Hair follicle dermal papilla cell (primary cell): Measurements from ENCODE around the gene ZNF655. TPM values are rescaled to one million over a fixed set of nuclear protein-coding genes. Genes with fewer than 3 reads are reported as not detected.

Source experiments
- total RNA-seq: library from RNA; depleted of rRNA; stranded (reverse); fragments of >200 nt; gene quantifications from 2 replicates; pipeline ENCODE4 v1.2.3, GENCODE V29; 2012

Gene ZNF655, protein sequence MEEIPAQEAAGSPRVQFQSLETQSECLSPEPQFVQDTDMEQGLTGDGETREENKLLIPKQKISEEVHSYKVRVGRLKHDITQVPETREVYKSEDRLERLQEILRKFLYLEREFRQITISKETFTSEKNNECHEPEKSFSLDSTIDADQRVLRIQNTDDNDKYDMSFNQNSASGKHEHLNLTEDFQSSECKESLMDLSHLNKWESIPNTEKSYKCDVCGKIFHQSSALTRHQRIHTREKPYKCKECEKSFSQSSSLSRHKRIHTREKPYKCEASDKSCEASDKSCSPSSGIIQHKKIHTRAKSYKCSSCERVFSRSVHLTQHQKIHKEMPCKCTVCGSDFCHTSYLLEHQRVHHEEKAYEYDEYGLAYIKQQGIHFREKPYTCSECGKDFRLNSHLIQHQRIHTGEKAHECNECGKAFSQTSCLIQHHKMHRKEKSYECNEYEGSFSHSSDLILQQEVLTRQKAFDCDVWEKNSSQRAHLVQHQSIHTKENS
- total RNA-seq = 77.0 and 99.6 TPM in 2 replicates

DNA sequence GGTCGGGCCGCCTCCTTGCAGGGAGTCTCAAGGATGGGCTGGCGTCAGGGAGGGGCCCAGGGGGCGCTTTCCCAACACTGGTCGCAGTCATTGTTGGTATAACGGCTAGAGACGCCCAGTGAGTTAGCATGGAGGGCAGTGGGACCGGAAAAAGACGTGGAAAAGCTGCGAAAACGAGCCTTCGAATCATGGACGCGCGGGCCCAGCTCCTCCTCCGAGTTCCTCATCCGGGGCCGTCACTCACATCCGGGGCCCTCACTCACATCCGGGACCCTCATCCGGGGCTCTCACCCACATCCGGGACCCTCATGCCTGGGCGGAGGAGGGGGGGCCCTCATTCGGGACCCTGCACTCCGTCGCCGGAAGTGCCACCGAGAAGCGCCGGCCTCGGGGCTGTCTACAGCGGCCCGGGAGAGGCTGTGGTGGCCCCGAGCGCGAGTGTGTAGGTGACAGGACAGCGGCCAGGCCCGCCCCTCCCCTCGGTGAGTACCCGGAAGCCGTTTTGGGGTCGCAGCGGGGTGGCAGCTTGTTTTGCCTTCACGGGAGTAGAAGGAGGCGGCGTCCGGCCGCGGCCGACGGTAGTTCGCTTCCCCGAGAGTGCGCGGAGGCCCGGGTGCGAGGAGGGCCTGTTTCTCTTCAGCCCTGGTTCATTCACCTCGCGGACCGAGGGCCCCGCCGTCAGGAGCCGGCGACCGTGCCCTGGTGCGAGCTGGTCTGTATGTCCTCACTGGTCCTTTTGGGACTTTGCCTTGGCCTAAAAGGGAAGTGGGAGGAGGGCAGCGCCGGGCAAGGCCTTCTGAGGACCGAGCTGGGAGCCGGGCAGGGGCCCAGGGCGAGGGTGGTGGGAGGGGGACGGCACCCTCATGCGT lies at the start of gene ZNF655:
Gene ZNF655 (plus strand): TSS at position 337 of the 869 bp plus-strand sequence. CDS start 1,918 bp downstream, outside the sequence.

DNA sequence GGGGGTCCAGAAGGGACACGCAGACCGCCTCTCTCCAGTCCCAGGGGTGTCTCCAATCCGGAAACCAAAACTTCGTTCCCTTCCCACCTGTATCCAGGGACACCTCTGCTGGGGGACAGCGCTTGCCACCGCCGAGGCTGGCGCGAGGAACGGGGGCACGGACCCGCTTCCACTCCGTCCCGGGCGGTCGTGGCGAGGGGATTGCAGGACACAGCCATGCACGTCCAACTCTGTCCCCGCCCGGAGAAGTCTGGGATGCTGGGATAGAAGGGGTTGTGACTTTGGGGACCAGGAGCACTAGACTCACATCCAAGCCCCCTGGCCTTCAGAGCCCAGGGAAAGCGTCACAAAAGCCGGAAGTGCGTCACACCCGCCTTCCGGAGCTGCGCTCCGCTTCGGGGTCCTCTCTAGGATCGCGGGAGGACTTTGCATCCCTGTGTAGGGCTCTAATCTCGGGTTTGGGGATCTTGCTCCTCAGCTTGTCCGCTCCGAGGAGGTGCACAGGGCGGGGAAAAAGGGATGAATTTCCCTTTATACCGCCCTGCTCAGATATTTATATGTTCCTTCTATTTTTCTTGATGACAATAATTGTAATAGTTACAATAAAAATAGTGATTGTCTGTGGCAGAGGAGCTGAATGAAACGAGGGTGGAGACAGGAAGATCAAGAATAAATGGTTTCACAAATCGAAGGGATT lies 6.5 kb upstream of the ZNF655 start, which contains the start of gene FAM200A:
Gene FAM200A (minus strand): TSS at position 348 of the 697 bp plus-strand sequence. CDS start 3,707 bp downstream, outside the sequence.

DNA sequence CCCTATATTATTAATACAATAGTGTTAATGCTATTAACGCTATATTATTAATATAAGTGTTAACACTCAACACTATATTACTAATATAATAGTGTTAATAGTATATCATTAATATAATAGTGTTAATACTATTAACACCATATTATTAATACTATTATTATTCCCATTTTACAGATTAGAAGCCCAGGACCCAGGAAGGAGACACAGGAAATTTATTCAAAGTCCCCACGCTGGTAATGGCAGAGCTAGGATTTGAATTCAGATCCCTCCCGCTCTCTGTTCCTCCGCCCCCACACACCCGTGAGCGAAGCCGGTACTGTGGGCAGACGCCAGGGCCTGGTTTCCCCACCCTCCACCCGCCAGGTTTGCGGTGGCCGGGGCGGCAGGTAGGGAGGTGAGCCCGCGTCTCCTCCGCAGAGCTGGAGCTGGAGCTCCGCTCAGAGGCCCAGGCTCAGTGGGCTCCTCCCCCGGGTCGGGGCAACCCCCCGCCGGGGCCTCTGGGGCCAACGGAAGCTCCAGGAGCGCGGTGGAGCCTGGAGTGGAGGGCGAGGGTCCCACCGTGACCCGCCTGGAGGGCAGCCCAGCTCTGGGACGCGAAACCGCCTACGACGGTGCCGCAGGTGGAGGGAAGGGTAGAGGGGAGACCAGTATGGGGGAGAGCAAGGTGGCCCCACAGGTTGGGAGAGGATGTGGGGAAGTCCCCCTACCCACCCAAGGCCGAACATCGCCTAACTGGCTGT lies 39.5 kb downstream of the ZNF655 start, which contains the start of gene TMEM225B:
Gene TMEM225B (plus strand): TSS at position 506 of the 740 bp plus-strand sequence. CDS start 6,122 bp downstream, outside the sequence.

DNA sequence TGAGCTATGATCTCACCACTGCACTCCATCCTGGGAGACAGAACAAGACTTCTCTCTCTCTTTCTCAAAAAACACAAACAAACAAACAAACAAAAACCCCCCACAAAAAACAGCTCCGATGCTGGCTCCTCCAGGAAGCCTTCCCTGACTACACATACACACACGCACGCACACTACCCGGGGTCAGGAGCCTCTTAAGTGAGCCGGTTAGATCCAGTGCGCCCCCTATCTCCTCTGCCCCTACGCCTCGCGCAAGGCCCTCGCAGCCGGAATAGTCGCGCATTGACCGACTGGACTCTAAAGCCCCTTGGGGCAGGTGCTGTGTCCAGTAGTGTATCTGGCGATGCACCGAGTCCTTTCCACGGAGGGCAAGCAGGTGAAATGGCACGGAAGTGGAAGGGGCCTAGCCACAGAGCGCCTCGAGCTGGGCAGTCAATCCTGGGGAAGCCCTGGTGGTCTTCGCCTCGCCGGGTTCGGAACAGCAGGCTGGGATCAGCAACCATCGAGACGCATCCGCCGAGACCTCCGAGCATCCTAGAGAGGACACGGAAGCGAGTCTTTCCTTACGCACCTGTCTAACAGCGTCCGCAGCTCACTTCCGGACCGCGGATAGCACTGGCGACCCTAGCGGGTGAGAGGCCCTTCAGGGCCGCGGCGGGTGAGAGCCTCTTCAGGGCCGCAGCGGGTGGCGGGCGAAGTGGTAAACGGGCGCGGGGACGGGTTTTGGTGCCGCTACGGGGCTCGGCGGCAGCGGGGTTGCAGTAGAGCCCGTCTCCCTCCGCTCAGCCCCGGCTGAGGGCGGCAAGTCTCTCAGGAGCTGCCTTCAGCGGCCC lies 58.1 kb downstream of the ZNF655 start, which contains the start of gene ZSCAN25:
Gene ZSCAN25 (plus strand): TSS at position 588 of the 833 bp plus-strand sequence. CDS start 2,661 bp downstream, outside the sequence.

Other genes starting within 250 kb of the ZNF655 start
- gene ARPC1A, start 232.7 kb upstream of the ZNF655 start, total RNA-seq = 111 and 113 TPM in 2 replicates
- gene ARPC1B, start 183.9 kb upstream of the ZNF655 start, total RNA-seq = 201 and 336 TPM in 2 replicates
- 35.5 and 47.0 TPM in 2 replicates for gene PDAP1, start 150.0 kb upstream of the ZNF655 start, total RNA-seq
- 47.7 and 72.7 TPM in 2 replicates for gene BUD31, start 149.7 kb upstream of the ZNF655 start, total RNA-seq
- gene PTCD1, start 119.8 kb upstream of the ZNF655 start, total RNA-seq = 6.7 and 7.0 TPM in 2 replicates
- gene CPSF4, start 119.7 kb upstream of the ZNF655 start, total RNA-seq = 32.3 and 32.7 TPM in 2 replicates
- 200 and 378 TPM in 2 replicates for gene ATP5MF, start 92.5 kb upstream of the ZNF655 start, total RNA-seq
- gene ZNF789, start 85.8 kb upstream of the ZNF655 start, total RNA-seq = 5.3 and 6.5 TPM in 2 replicates
- 33.9 and 48.3 TPM in 2 replicates for gene ZNF394, start 58.4 kb upstream of the ZNF655 start, total RNA-seq
- gene ZKSCAN5, start 54.0 kb upstream of the ZNF655 start, total RNA-seq = 14.2 and 14.6 TPM in 2 replicates
- gene FAM200A, start 6.5 kb upstream of the ZNF655 start, total RNA-seq = 4.2 and 5.5 TPM in 2 replicates
- 1.5 and 1.6 TPM in 2 replicates for gene TMEM225B, start 39.6 kb downstream of the ZNF655 start, total RNA-seq
- 14.0 and 22.6 TPM in 2 replicates for gene ZSCAN25, start 58.3 kb downstream of the ZNF655 start, total RNA-seq
- gene CYP3A5, start 121.4 kb downstream of the ZNF655 start, total RNA-seq = 0.32 TPM in 1 of 2 replicates, not detected in the other
- gene CYP3A7, start 176.6 kb downstream of the ZNF655 start, total RNA-seq = not detected in 2 replicates
- not detected in 2 replicates for gene CYP3A4, start 225.5 kb downstream of the ZNF655 start, total RNA-seq